Measurements from ENCODE around the gene CMKLR1. TPM values are rescaled to one million over a fixed set of nuclear protein-coding genes. Genes with fewer than 3 reads are reported as not detected.

The CMKLR1 gene
- total and polyA plus RNA-seq, 4 donors, result 0.67 to 13.7 (median 5.8) TPM

DNA sequence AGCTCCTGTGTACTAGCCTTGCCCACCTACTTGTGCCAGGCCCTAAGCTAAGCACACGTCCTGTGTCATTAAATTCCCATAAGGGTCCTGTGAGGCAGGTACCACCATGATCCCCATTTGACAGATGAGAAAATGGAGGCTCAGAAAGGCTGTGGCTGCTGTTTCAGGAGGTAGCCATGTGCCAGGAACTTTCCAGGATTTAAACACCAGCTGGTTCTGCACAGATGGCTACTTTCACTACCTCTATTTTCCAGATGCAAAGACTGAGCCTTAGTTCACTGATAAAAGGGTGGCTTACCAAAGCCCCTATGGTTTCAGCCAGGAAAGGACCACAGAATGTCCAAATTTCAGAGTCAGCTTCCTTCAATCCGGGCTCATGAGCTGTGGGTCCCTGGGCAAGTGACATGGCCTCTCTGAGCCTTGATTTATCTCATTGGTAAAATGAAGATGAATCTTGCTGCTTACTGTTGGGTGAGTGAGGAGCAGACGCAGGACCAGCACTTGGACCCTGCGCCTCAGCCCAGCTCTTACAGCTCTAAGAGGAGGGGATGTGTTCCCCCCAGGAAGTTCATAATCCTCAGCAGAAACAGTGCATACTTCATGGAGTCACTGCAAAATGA is 23.5 kb downstream of the CMKLR1 start:
- DNase-seq (ENCODE audit: low spot score), result no peak
- no peaks in the 10 kb centered on the region for H3K27me3 ChIP-seq (ENCODE audit: control insufficient read depth in 4 of 4, insufficient read depth in 4 of 4, low read length in 3 of 4)
- no peak overlapping the region for H3K9ac ChIP-seq (ENCODE audit: low read depth in 1 of 2, low read length in 2 of 2)
- H3K27ac ChIP-seq (ENCODE audit: low read depth in 1 of 2, low read length in 2 of 2), result no peak overlapping the region
- no peaks in the 10 kb centered on the region for H3K9me3 ChIP-seq (ENCODE audit: control insufficient read depth in 4 of 4, low read length in 3 of 4)
- 85% methylated on average over 4 of the region's 4 CpGs for WGBS
- TF ChIP-seq MAX (IDR thresholded peaks at IDR 0.05) (no peak), FOXA2 (IDR thresholded peaks at IDR 0.05) (no peak), YY1 (IDR thresholded peaks at IDR 0.05) (no peak), ZBTB33 (IDR thresholded peaks at IDR 0.05) (no peak)
- H3K36me3 ChIP-seq (ENCODE audit: control insufficient read depth in 4 of 4, insufficient read depth in 3 of 4, low read depth in 1 of 4, low read length in 3 of 4), result peaks cover 0 to 2% (median 0%) of the 10 kb centered on the region in 4 donors
- H3K4me3 ChIP-seq (ENCODE audit: low read depth in 1 of 3, low read length in 3 of 3), result no peak overlapping the region
- H3K4me1 ChIP-seq (ENCODE audit: control insufficient read depth in 4 of 4, insufficient read depth in 4 of 4, low read length in 3 of 4), result peaks cover 2 to 13% (median 3%) of the 10 kb centered on the region in 4 donors

- peak; percentile 47 for DNase-seq (ENCODE audit: low spot score)
- Histone ChIP-seq H3K27ac (ENCODE audit: low read depth in 1 of 2, low read length in 2 of 2) (peak overlapping the region; percentile 21 to 42), H3K36me3 (ENCODE audit: control insufficient read depth in 4 of 4, insufficient read depth in 3 of 4, low read depth in 1 of 4, low read length in 3 of 4) (peaks cover 0 to 2% (median 0%) of the 10 kb centered on the region in 4 donors), H3K4me3 (ENCODE audit: low read depth in 1 of 3, low read length in 3 of 3) (no peak overlapping the region), H3K9me3 (ENCODE audit: control insufficient read depth in 4 of 4, low read length in 3 of 4) (no peaks in the 10 kb centered on the region), H3K4me1 (ENCODE audit: control insufficient read depth in 4 of 4, insufficient read depth in 4 of 4, low read length in 3 of 4) (peaks cover 2 to 13% (median 3%) of the 10 kb centered on the region in 4 donors), H3K27me3 (ENCODE audit: control insufficient read depth in 4 of 4, insufficient read depth in 4 of 4, low read length in 3 of 4) (no peaks in the 10 kb centered on the region), H3K9ac (ENCODE audit: low read depth in 1 of 2, low read length in 2 of 2) (no peak overlapping the region)
- WGBS, result 31% methylated on average over 7 of the region's 7 CpGs
- TF ChIP-seq MAX (IDR thresholded peaks at IDR 0.05) (no peak), FOXA1 (IDR thresholded peaks at IDR 0.05) (no peak), NR2F2 (IDR thresholded peaks at IDR 0.05) (peak; percentile 43), RAD21 (IDR thresholded peaks at IDR 0.05) (peak in 1 of 2 donors; percentile 8), EGR1 (IDR thresholded peaks at IDR 0.05; ENCODE audit: low read depth in 2 of 2) (no peak)
Observed at GRCh38 chr12:108313606-108314351, 25.3 kb downstream of the CMKLR1 start.

GRCh38 chr12:108313241-108313605 is 25.9 kb downstream of the CMKLR1 start:
- Histone ChIP-seq H3K27me3 (ENCODE audit: control insufficient read depth in 4 of 4, insufficient read depth in 4 of 4, low read length in 3 of 4) (no peaks in the 10 kb centered on the region), H3K27ac (ENCODE audit: low read depth in 1 of 2, low read length in 2 of 2) (peak overlapping the region; percentile 19 to 21), H3K36me3 (ENCODE audit: control insufficient read depth in 4 of 4, insufficient read depth in 3 of 4, low read depth in 1 of 4, low read length in 3 of 4) (peaks cover 0 to 2% (median 0%) of the 10 kb centered on the region in 4 donors), H3K9ac (ENCODE audit: low read depth in 1 of 2, low read length in 2 of 2) (no peak overlapping the region), H3K4me1 (ENCODE audit: control insufficient read depth in 4 of 4, insufficient read depth in 4 of 4, low read length in 3 of 4) (peaks cover 2 to 13% (median 3%) of the 10 kb centered on the region in 4 donors), H3K4me3 (ENCODE audit: low read depth in 1 of 3, low read length in 3 of 3) (no peak overlapping the region), H3K9me3 (ENCODE audit: control insufficient read depth in 4 of 4, low read length in 3 of 4) (no peaks in the 10 kb centered on the region)
- DNase-seq (ENCODE audit: low spot score), result no peak
- TF ChIP-seq NR2F2 (IDR thresholded peaks at IDR 0.05) (no peak), RXRA (IDR thresholded peaks at IDR 0.05) (no peak), HNF4A (conservative IDR thresholded peaks at IDR 0.05) (no peak), GABPA (IDR thresholded peaks at IDR 0.05 in 1 of 2, conservative IDR thresholded peaks at IDR 0.05 in 1 of 2) (no peak), FOXA1 (IDR thresholded peaks at IDR 0.05) (no peak), HNF4G (IDR thresholded peaks at IDR 0.05) (no peak), YY1 (IDR thresholded peaks at IDR 0.05) (no peak), ZBTB33 (IDR thresholded peaks at IDR 0.05) (no peak)
- WGBS, result 61% methylated on average over 3 of the region's 3 CpGs

All from liver (tissue), 9 donors.